Panc1 (cell line): ENCODE measurements around the gene CD1E.

Experiments
- CTCF ChIP-seq: fragments of 450-650 bp; IDR thresholded peaks from 2 replicates; pipeline ENCODE4 v1.5.1; 2017; ENCODE audit warnings: mild to moderate bottlenecking
- POLR2AphosphoS5 ChIP-seq: IDR thresholded peaks from 2 replicates; pipeline ENCODE4 v1.6.1; 2012; ENCODE audit warnings: mild to moderate bottlenecking, low read depth, low read length, moderate library complexity
- REST ChIP-seq, 2 experiments: IDR thresholded peaks; 2 replicates each; pipeline ENCODE4 v1.6.1; 2011 to 2012; ENCODE audit warnings: low read depth in 2 of 2, control low read depth in 1 of 2, low read length in 1 of 2, mild to moderate bottlenecking in 1 of 2, moderate library complexity in 1 of 2; ENCODE audit not compliant: insufficient read depth in 1 of 2
- TCF7L2 ChIP-seq: IDR thresholded peaks from 2 replicates; pipeline ENCODE4 v1.6.1; 2011; ENCODE audit warnings: mild to moderate bottlenecking, low read depth, low read length, inconsistent platforms

GRCh38 chr1:158329733-158330132 lies 24.0 kb upstream of the CD1E start:
- TF ChIP-seq CTCF (peak; percentile 53), REST (IDR thresholded peaks at IDR 0.05; ENCODE audit: insufficient read depth in 1 of 2, low read depth in 2 of 2, low read length in 1 of 2) (no peak), TCF7L2 (no peak), POLR2AphosphoS5 (no peak)
